Measurements from ENCODE around the gene PTPN6. TPM values are rescaled to one million over a fixed set of nuclear protein-coding genes. Genes with fewer than 3 reads are reported as not detected.

The PTPN6 gene
- total RNA-seq, 1 experiment from 2014 or later: 28.4 TPM

DNA sequence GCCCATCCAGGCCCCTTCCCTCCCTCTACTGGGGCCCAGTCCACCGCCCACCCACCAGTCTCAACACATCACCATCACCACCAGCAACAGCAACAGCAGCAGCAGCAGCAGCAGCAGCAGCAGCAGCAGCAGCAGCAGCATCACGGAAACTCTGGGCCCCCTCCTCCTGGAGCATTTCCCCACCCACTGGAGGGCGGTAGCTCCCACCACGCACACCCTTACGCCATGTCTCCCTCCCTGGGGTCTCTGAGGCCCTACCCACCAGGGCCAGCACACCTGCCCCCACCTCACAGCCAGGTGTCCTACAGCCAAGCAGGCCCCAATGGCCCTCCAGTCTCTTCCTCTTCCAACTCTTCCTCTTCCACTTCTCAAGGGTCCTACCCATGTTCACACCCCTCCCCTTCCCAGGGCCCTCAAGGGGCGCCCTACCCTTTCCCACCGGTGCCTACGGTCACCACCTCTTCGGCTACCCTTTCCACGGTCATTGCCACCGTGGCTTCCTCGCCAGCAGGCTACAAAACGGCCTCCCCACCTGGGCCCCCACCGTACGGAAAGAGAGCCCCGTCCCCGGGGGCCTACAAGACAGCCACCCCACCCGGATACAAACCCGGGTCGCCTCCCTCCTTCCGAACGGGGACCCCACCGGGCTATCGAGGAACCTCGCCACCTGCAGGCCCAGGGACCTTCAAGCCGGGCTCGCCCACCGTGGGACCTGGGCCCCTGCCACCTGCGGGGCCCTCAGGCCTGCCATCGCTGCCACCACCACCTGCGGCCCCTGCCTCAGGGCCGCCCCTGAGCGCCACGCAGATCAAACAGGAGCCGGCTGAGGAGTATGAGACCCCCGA, 14.3 kb upstream of the PTPN6 start:
- ATAC-seq (no peak), DNase-seq (no peak)
- POLR2A ChIA-PET (ENCODE audit: unreplicated experiment): interaction anchor here (0.5 kb wide), 1 partner anchor 41 kb away, joined by 6 read pairs; no protein-coding TSS in a partner anchor
- H3K9me3 ChIP-seq (ENCODE audit: low read length): no peaks in the 10 kb centered on the region
- TSS peak; percentile 28 for BruUV-seq (replicated peaks)
- no peak overlapping the region for H2AFZ ChIP-seq (ENCODE audit: low read length)
- peak overlapping the region; percentile 86 for H3K4me2 ChIP-seq (ENCODE audit: low read length)
- H3K27me3 ChIP-seq (ENCODE audit: low read length): no peaks in the 10 kb centered on the region
- no peak for TF ChIP-seq EZH2 (IDR thresholded peaks at IDR 0.05; ENCODE audit: low read length, unreplicated experiment)
- no peak for TF ChIP-seq EZH2phosphoT487 (IDR thresholded peaks at IDR 0.05; ENCODE audit: borderline replicate concordance, low read length)
- TF ChIP-seq, protein P1, sequence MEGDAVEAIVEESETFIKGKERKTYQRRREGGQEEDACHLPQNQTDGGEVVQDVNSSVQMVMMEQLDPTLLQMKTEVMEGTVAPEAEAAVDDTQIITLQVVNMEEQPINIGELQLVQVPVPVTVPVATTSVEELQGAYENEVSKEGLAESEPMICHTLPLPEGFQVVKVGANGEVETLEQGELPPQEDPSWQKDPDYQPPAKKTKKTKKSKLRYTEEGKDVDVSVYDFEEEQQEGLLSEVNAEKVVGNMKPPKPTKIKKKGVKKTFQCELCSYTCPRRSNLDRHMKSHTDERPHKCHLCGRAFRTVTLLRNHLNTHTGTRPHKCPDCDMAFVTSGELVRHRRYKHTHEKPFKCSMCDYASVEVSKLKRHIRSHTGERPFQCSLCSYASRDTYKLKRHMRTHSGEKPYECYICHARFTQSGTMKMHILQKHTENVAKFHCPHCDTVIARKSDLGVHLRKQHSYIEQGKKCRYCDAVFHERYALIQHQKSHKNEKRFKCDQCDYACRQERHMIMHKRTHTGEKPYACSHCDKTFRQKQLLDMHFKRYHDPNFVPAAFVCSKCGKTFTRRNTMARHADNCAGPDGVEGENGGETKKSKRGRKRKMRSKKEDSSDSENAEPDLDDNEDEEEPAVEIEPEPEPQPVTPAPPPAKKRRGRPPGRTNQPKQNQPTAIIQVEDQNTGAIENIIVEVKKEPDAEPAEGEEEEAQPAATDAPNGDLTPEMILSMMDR (conservative IDR thresholded peaks at IDR 0.05; ENCODE audit: low read depth, low read length): no peak
- H3K79me2 ChIP-seq (ENCODE audit: low read length): peaks cover 12% of the 10 kb centered on the region
- H3F3A ChIP-seq (ENCODE audit: low read length, unreplicated experiment): no peaks in the 10 kb centered on the region
- no peaks in the 10 kb centered on the region for H4K20me1 ChIP-seq (ENCODE audit: low read length)
- peak overlapping the region; percentile 80 for H3K9ac ChIP-seq (ENCODE audit: low read length)
- intact Hi-C loops (cut with micrococcal nuclease): no loop called here
- H3K36me3 ChIP-seq (ENCODE audit: low read depth, low read length): peaks cover 4% of the 10 kb centered on the region; the same call in 1 of the 2 replicates
- peak overlapping the region; percentile 62; the same call in 1 of the 2 replicates for H3K4me3 ChIP-seq (ENCODE audit: low read length)
- H3K4me1 ChIP-seq (ENCODE audit: insufficient read depth, low read length): peaks cover 7% of the 10 kb centered on the region; the same call in 1 of the 2 replicates
- no peak overlapping the region for H3K27ac ChIP-seq (ENCODE audit: low read length)
- CTCF ChIA-PET: interaction anchor here (1.0 kb wide), 1 partner anchor 12 kb away, joined by 6 read pairs; no protein-coding TSS in a partner anchor
- H3K9me2 ChIP-seq (replicated peaks; ENCODE audit: low read length): no peaks in the 10 kb centered on the region

DNA sequence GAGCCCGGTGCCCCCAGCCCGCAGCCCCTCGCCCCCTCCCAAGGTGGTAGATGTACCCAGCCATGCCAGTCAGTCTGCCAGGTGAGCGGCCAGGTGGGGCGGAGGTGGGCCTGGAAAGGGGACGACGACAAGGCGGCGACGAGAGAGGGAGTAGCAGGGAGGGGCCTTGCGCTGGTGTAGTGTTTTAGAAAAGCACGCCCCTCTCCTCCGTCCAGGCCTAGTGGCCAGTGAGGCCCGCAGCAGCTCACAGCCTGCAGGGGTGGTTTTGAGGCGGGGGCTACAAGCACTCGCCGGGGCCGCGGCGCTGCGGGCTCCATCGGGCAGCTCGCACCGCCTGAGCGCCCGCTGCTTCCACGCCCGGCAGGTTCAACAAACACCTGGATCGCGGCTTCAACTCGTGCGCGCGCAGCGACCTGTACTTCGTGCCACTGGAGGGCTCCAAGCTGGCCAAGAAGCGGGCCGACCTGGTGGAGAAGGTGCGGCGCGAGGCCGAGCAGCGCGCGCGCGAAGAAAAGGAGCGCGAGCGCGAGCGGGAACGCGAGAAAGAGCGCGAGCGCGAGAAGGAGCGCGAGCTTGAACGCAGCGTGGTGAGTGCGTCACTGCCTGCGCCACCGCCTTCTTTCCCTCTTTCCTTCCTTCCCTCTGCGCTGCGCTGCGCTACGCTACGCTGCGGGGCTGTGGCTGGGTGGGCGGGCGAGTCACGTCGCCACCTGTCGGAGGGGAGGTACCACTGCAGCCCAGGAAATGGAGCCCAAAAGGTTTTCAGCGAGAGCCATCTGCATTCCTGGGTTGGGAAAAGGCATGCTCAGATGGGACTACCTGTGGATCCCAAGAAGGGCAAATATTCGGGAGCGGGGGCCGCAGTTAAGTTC, 13.4 kb upstream of the PTPN6 start:
- H3K4me2 ChIP-seq (ENCODE audit: low read length): peak overlapping the region; percentile 86
- peaks cover 7% of the 10 kb centered on the region; the same call in 1 of the 2 replicates for H3K4me1 ChIP-seq (ENCODE audit: insufficient read depth, low read length)
- peaks cover 4% of the 10 kb centered on the region; the same call in 1 of the 2 replicates for H3K36me3 ChIP-seq (ENCODE audit: low read depth, low read length)
- no TSS peak for BruUV-seq (replicated peaks)
- DNase-seq: peak; percentile 94
- H3K9me3 ChIP-seq (ENCODE audit: low read length): no peaks in the 10 kb centered on the region
- no peaks in the 10 kb centered on the region for H3F3A ChIP-seq (ENCODE audit: low read length, unreplicated experiment)
- peaks cover 3% of the 10 kb centered on the region for H3K79me2 ChIP-seq (ENCODE audit: low read length)
- peak overlapping the region; percentile 61 for H2AFZ ChIP-seq (ENCODE audit: low read length)
- intact Hi-C loops (cut with micrococcal nuclease): no loop called here
- peak overlapping the region; percentile 62 for H3K4me3 ChIP-seq (ENCODE audit: low read length)
- H4K20me1 ChIP-seq (ENCODE audit: low read length): no peaks in the 10 kb centered on the region
- H3K9ac ChIP-seq (ENCODE audit: low read length): peak overlapping the region; percentile 80
- H3K9me2 ChIP-seq (replicated peaks; ENCODE audit: low read length): no peaks in the 10 kb centered on the region
- peak; percentile 92 for ATAC-seq
- peak overlapping the region; percentile 31 for H3K27ac ChIP-seq (ENCODE audit: low read length)
- no peak for TF ChIP-seq EZH2 (IDR thresholded peaks at IDR 0.05; ENCODE audit: low read length, unreplicated experiment)
- TF ChIP-seq, protein P1 (conservative IDR thresholded peaks at IDR 0.05; ENCODE audit: low read depth, low read length): peak; percentile 76
- POLR2A ChIA-PET (ENCODE audit: unreplicated experiment): interaction anchor here (0.5 to 0.9 kb wide), 2 partner anchors 12 to 40 kb away, joined by 3 to 6 read pairs; no protein-coding TSS in a partner anchor
- CTCF ChIA-PET: interaction anchor here (0.6 to 1.0 kb wide), 2 partner anchors 9 to 13 kb away, joined by 3 to 6 read pairs; no protein-coding TSS in a partner anchor
- no peaks in the 10 kb centered on the region for H3K27me3 ChIP-seq (ENCODE audit: low read length)
